Endothelial cell of umbilical vein (primary cell): Measurements from ENCODE around the gene ITPR1. TPM values are rescaled to one million over a fixed set of nuclear protein-coding genes. Genes with fewer than 3 reads are reported as not detected.
A peak's percentile ranks its signal among the peaks of the same experiment; 100 is the strongest.

Source experiments
- BruUV-seq: library from RNA; stranded (reverse); fragments of 400-500 nt; replicated peaks from 2 replicates; lab custom pipeline; 2021; lab: Mats Ljungman, UMichigan
- CTCF ChIA-PET: fragments of 300-600, 350-600 bp; sonication (Branson Sonifier 250); formaldehyde crosslinking; loops from one replicate; lab custom pipeline; 2021; ENCODE audit warnings: antibody characterized with exemption, inconsistent platforms; lab: Charles Lee
- POLR2A ChIA-PET: fragments of 300-600, 350-600 bp; sonication (Branson Sonifier 250); formaldehyde crosslinking; loops from one replicate; lab custom pipeline; 2021; ENCODE audit warnings: antibody characterized with exemption, inconsistent platforms; lab: Charles Lee
- DNase-seq: peaks from one replicate; pipeline ENCODE4 v3.0.0-alpha.2; 2011; ENCODE audit warnings: low read depth, low spot score
- FAIRE-seq: peaks from 2 replicates; lab custom pipeline; 2011; peaks lifted over from hg19 to GRCh38; lab: Jason Lieb, UNC
- H2AFZ ChIP-seq: 2 replicates; pipeline ENCODE4 v1.6.0; 2012; ENCODE audit warnings: low read depth, low read length, control low read depth, inconsistent platforms
- H3K27ac ChIP-seq: 2 replicates; pipeline ENCODE4 v1.5.1; 2011; ENCODE audit warnings: low read depth, mild to moderate bottlenecking, control low read depth, low read length, moderate library complexity; ENCODE audit not compliant: insufficient read depth
- H3K27me3 ChIP-seq, 2 experiments: 2 replicates each; pipeline versions ENCODE4 v1.6.0 to v1.6.1; 2011; ENCODE audit warnings: low read length in 2 of 2, mixed read lengths in 1 of 2; ENCODE audit not compliant: control insufficient read depth in 2 of 2, insufficient read depth in 2 of 2
- H3K36me3 ChIP-seq, 2 experiments: 2 replicates in 1 of 2; 3 replicates in 1 of 2; pipeline ENCODE4 v1.5.1; 2011; ENCODE audit warnings: low read length in 2 of 2, mild to moderate bottlenecking in 1 of 2, moderate library complexity in 1 of 2; ENCODE audit not compliant: control insufficient read depth in 2 of 2, insufficient read depth in 2 of 2; ENCODE audit errors: extremely low read depth in 1 of 2
- H3K4me1 ChIP-seq: 3 replicates; pipeline ENCODE4 v1.5.1; 2011; ENCODE audit warnings: mild to moderate bottlenecking, low read length; ENCODE audit not compliant: control insufficient read depth, insufficient read depth; ENCODE audit errors: extremely low read depth
- H3K4me2 ChIP-seq: 2 replicates; pipeline ENCODE4 v1.6.1; 2011; ENCODE audit warnings: low read length, control low read depth, mixed read lengths; ENCODE audit not compliant: insufficient read depth
- H3K4me3 ChIP-seq, 3 experiments: fragments of 200-600 bp in 1 of 3; sonication (generic), shearing (Covaris generic) in 1 of 3; replicated peaks in 1 of 3; 2 replicates each; pipeline ENCODE4 v1.5.1; 2011 to 2016; ENCODE audit warnings: control low read depth in 3 of 3, low read length in 3 of 3, mild to moderate bottlenecking in 2 of 3, inconsistent platforms in 1 of 3, low read depth in 1 of 3, moderate library complexity in 1 of 3; ENCODE audit not compliant: insufficient read depth in 1 of 3
- H3K79me2 ChIP-seq: 2 replicates; pipeline ENCODE4 v1.6.0; 2012; ENCODE audit warnings: low read length, inconsistent platforms; ENCODE audit not compliant: control insufficient read depth, insufficient read depth
- H3K9ac ChIP-seq: replicated peaks from 2 replicates; pipeline ENCODE3; 2011; ENCODE audit warnings: low read length, control low read depth; ENCODE audit not compliant: insufficient read depth; ENCODE audit errors: extremely low read depth
- H3K9me1 ChIP-seq: replicated peaks from 3 replicates; pipeline ENCODE4 v1.6.0; 2011; ENCODE audit warnings: mild to moderate bottlenecking, low read length; ENCODE audit not compliant: control insufficient read depth, insufficient read depth; ENCODE audit errors: extremely low read depth
- H3K9me3 ChIP-seq: replicated peaks from 2 replicates; pipeline ENCODE4 v1.5.1; 2012; ENCODE audit warnings: low read length, inconsistent platforms; ENCODE audit not compliant: control insufficient read depth, insufficient read depth
- H4K20me1 ChIP-seq: replicated peaks from 2 replicates; pipeline ENCODE3; 2011; ENCODE audit warnings: mild to moderate bottlenecking, low read length; ENCODE audit not compliant: control insufficient read depth, insufficient read depth; ENCODE audit errors: extremely low read depth
- CTCF ChIP-seq, 2 donors: IDR thresholded peaks; 1 replicate in 1 of 2; 2 replicates in 1 of 2; pipeline ENCODE4 v1.5.1; 2011; ENCODE audit warnings: low read length in 2 of 2, mild to moderate bottlenecking in 2 of 2, moderate library complexity in 2 of 2, control low read depth in 1 of 2, inconsistent platforms in 1 of 2, low read depth in 1 of 2; ENCODE audit not compliant: insufficient read depth in 1 of 2; ENCODE audit errors: extremely low read depth in 1 of 2
- MAX ChIP-seq: IDR thresholded peaks from 2 replicates; pipeline ENCODE4 v1.6.1; 2011; ENCODE audit not compliant: insufficient read depth, insufficient read length
- POLR2A ChIP-seq: IDR thresholded peaks from 2 replicates; pipeline ENCODE4 v1.6.1; 2012; ENCODE audit warnings: low read depth, mild to moderate bottlenecking, control low read depth, low read length
- POLR2AphosphoS5 ChIP-seq: IDR thresholded peaks from 2 replicates; pipeline ENCODE4 v1.6.1; 2012; ENCODE audit warnings: low read depth, mild to moderate bottlenecking, control low read depth, low read length, moderate library complexity; ENCODE audit not compliant: insufficient read depth
- dilution Hi-C: fragments of 300-500 bp; cut with MboI; formaldehyde crosslinking; loops from one replicate; pipeline ENCODE4 v1.15.0; 2019; ENCODE audit warnings: low sequenced_read_pairs; ENCODE audit not compliant: extremely low pct_ligation_motif_present
- intact Hi-C: fragments of 100-400 bp; cut with micrococcal nuclease; formaldehyde crosslinking; loops from one replicate; pipeline ENCODE4 v1.10.0; 2022
- polyA plus RNA-seq, 4 experiments: library from polyadenylated mRNA; depleted of rRNA in 3 of 4; stranded (reverse) in 3 of 4; unstranded in 1 of 4; fragments of >200 nt; gene quantifications; 2 replicates each; pipeline versions ENCODE4 v1.2.1 to v1.2.3, GENCODE V29; 2011 to 2012; ENCODE audit warnings: missing spikeins in 1 of 4
- total RNA-seq: library from RNA; stranded (reverse); gene quantifications from 2 replicates; pipeline ENCODE4 v1.2.3, GENCODE V29; 2021

The ITPR1 gene
- total and polyA plus RNA-seq, 2 donors (not counting 3 experiments of a cell fraction or from before 2014, with no cell fraction given), result 5.1 to 16.1 TPM

DNA sequence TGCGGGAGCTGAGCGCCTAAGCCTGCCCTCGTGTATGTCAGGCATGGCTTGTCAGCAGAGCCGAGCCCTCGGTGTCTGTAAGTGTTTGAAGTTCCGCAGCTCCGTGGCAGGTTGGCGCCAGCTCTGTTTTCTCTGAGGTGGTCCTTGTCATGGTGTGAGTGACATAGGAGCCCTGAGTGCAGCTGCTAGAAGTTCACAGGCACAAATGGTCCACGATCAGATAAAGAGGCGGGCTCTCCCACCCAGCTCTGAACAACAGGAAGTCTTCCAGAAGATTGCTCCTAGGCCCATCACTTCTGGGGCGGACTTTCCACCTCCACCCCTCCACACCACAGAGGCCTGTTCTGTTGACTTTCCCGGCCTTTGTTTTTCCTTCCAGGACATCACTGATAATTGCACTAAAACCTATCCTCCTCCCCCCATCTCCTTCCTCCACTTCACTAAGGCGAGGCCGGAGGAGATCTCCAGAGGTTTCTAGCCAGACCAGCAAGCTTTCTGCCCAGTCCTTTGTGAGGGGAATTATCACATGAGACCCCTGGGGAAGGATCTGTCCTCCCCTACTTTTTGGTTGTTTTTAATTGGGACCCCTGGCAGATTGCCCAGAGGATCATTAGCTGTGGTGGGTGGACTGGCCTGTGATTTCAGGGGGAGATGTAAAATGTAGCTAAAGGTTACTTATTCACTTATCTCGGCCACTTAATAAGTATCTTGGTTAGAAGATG is 19.9 kb downstream of the ITPR1 start:
- CTCF ChIA-PET, result interaction anchor here (0.9 to 1.5 kb wide), 2 partner anchors 11 to 18 kb away, joined by 3 read pairs; no protein-coding TSS in a partner anchor

More for the DNA sequence above, 19.9 kb downstream of the ITPR1 start:
- no peaks in the 10 kb centered on the region for H3K27me3 ChIP-seq
- POLR2A ChIA-PET, result interaction anchor here (0.7 to 1.3 kb wide), 2 partner anchors 20 to 21 kb away, joined by 3 to 26 read pairs; partner anchors contain the start of gene ITPR1
- H3K9ac ChIP-seq, result no peak overlapping the region
- intact Hi-C loops (no loop called here), dilution Hi-C loops (no loop called here)
- TF ChIP-seq CTCF (IDR thresholded peaks at IDR 0.05; ENCODE audit: extremely low read depth in 1 of 2, insufficient read depth in 1 of 2, low read depth in 1 of 2, low read length in 2 of 2) (no peak), MAX (no peak), POLR2AphosphoS5 (no peak), POLR2A (no peak)
- DNase-seq (no peak), FAIRE-seq (no peak)
- no peaks in the 10 kb centered on the region for H3K79me2 ChIP-seq
- H2AFZ ChIP-seq, result peak overlapping the region; percentile 19
- no TSS peak for BruUV-seq
- H3K4me2 ChIP-seq, result no peak overlapping the region
- H3K9me1 ChIP-seq, result no peaks in the 10 kb centered on the region
- no peak overlapping the region for H3K4me3 ChIP-seq
- no peaks in the 10 kb centered on the region for H3K36me3 ChIP-seq
- H3K27ac ChIP-seq, result no peak overlapping the region
- H4K20me1 ChIP-seq, result no peaks in the 10 kb centered on the region
- H3K9me3 ChIP-seq, result no peaks in the 10 kb centered on the region
- H3K4me1 ChIP-seq, result no peaks in the 10 kb centered on the region
